22Rv1 (cell line): ENCODE results near the gene VHLL.

Experiments used
- H3K27ac ChIP-seq: fragments of 450-650 bp; 2 replicates; pipeline ENCODE4 v1.5.1; 2017
- ZFX ChIP-seq: fragments of 450-650 bp; IDR thresholded peaks from 2 replicates; pipeline ENCODE4 v1.6.1; 2017; ENCODE audit warnings: antibody characterized with exemption, borderline replicate concordance
- TF ChIP-seq, protein P1 (sequence below): fragments of 450-650 bp; IDR thresholded peaks from 2 replicates; pipeline ENCODE4 v1.5.1; 2017; ENCODE audit warnings: mild to moderate bottlenecking

VHLL gene

DNA sequence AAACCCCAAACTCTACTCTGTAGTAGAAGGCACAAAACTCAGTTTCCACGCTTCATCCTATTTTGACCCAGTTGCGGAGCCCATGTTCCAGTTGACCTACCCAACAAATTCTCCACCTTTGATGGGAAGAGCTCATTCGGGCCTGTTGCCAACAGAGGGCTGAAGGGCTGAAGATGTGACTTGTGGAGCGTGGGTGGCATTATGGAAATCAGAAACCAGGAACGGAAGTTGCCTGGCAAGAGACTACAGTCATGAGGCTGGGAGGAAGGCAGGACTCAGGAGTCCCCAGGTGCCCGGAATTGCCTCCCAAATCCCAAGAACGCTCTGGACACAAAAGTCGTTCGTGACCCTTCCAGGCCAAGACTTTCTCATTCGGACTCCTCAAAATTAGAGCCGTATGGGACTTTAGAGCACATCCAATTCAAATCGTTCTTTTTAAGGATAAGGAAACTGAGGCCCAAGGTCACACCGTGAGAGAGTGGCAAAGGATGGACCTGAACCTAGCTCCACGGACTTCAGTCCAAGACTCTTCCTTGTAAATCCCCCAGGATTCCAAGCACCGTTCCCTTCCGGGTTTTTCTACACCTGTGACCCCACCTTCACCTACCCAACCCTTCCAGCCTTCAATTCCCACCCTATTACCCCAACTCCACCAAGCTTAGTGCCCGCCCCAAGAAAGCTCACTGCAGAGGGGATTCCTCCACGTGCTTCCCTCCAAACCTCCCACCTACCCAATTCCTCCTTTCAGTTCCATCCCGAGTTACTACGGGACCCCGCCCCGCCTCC is 17.2 kb downstream of the VHLL start:
- H3K27ac ChIP-seq: peak overlapping the region; percentile 85
- TF ChIP-seq ZFX: no peak
- TF ChIP-seq, protein P1, sequence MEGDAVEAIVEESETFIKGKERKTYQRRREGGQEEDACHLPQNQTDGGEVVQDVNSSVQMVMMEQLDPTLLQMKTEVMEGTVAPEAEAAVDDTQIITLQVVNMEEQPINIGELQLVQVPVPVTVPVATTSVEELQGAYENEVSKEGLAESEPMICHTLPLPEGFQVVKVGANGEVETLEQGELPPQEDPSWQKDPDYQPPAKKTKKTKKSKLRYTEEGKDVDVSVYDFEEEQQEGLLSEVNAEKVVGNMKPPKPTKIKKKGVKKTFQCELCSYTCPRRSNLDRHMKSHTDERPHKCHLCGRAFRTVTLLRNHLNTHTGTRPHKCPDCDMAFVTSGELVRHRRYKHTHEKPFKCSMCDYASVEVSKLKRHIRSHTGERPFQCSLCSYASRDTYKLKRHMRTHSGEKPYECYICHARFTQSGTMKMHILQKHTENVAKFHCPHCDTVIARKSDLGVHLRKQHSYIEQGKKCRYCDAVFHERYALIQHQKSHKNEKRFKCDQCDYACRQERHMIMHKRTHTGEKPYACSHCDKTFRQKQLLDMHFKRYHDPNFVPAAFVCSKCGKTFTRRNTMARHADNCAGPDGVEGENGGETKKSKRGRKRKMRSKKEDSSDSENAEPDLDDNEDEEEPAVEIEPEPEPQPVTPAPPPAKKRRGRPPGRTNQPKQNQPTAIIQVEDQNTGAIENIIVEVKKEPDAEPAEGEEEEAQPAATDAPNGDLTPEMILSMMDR: no peak

DNA sequence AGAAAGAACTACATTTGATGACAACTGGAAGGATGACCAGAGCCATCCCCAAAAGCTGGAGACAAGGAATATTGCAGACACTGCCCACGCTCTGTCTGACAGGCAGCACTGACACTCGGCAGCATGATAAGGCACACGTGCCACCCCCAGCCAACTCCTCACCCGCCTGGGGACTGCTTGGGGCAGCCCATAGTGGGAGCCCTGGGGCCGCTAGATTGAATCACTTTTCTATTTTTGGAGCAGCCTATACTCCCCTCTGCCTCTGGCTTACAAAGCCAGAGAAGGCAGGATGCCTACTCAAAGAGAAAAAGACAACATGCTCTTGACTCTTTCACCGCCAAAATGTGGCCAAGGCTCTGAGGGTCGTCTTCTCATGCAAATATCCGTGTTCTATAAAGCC is 17.8 kb downstream of the VHLL start:
- no peak for TF ChIP-seq ZFX
- TF ChIP-seq, protein P1: no peak
- peak overlapping the region; percentile 85 for H3K27ac ChIP-seq

DNA sequence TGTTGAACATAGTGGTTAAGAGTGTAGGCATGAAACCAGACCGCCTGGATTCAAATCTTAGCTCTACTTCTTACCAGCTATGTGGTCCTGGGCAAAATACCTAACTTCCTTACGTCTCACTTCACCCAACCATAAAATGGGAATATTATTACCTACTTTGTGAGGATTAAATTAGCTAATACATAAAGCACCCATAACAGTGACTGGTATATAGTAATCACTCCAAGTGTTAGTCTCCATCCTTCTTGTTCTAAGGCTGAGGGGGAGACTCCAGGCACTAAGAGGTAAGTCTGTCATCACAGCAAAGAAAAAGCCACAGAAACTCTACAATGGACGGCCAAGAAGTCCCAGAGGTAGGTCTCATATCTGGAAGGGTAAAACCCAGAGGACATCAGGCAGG is 19.3 kb downstream of the VHLL start:
- TF ChIP-seq, protein P1: no peak
- TF ChIP-seq ZFX: no peak

DNA sequence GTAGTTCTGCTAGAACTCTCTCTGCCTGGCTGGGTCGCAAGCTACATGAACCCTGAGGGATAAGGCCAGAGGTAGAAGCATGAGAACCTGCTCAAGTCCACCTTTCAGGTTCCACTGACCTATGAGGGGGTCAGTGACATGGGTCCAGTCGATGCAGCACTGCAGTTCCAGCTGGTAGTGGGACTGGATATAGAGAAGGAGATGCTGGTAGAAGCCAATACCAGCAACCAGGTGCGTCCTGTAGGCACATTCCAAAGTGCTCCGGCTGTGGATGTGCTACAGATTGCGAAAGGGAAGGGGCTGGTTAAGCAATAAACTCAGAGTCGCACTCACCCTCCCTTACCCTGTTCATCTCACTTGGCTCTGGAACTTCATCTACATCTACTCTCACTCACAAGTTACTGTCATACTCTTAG is 22.1 kb downstream of the VHLL start:
- TF ChIP-seq, protein P1: no peak
- no peak for TF ChIP-seq ZFX
- H3K27ac ChIP-seq: no peak overlapping the region

More for the DNA sequence above, 19.3 kb downstream of the VHLL start:
- H3K27ac ChIP-seq: no peak overlapping the region

DNA sequence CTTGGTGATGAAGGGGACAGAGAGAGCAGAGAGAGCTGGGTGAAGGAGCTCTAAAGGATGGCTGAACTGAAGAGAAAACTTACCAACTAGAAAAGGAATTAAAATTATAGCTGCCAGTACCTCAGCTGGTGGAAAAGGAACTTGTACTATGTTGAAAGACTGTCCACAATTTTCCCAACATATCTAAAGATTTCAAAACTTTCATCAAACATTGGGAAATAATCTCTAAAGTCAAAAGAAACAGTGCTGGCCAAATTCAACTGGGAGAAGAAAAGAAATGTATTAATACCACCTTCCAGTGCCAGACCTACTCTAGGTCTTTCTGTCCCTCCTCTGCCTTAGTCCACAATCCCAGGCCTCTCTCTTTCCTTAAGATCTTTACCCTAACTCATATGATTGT is 22.6 kb downstream of the VHLL start:
- TF ChIP-seq, protein P1: no peak
- no peak for TF ChIP-seq ZFX
- no peak overlapping the region for H3K27ac ChIP-seq

DNA sequence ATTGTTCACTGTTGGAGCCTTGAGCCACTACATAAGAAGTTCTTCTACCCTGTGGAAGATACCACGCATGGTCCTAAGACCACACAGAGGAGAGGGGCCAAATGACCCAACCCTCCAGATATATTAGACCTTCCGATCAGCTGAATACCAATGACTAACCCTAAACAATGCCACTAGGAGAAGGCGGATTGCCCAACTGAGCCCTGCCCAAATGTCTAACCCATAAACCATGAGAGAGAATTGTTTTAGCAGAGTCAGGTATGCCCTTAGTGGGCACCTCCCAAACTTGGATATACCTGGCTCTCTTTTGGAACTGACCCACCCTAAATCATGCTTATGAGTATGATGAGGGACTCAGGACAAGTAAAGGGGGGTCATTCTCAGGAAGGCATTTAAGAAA is 28.8 kb downstream of the VHLL start:
- H3K27ac ChIP-seq: no peak overlapping the region
- TF ChIP-seq, protein P1: no peak
- TF ChIP-seq ZFX: no peak

DNA sequence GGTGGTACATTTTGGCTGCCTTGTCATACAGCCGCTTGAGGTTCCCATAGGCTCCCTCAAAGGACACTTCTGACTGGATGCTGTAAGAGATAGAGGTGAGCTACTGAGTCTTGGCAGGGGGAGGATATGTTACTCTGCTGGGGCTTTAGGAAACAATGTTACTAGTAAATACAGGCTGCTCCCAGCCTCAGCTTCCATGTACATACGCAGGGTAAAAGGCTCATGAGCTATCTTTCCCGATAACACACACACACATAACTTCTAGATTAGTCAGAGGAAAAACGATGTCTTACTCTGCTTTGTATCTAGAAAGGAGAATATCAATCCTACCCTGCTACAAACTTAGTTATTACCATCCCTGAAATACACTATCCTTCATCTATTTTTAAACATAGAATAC is 30.8 kb downstream of the VHLL start:
- TF ChIP-seq ZFX: no peak
- TF ChIP-seq, protein P1: no peak

More for the DNA sequence above, 30.8 kb downstream of the VHLL start:
- H3K27ac ChIP-seq: no peak overlapping the region
